Measurements from ENCODE around the gene CNTN5.

The CNTN5 gene

DNA sequence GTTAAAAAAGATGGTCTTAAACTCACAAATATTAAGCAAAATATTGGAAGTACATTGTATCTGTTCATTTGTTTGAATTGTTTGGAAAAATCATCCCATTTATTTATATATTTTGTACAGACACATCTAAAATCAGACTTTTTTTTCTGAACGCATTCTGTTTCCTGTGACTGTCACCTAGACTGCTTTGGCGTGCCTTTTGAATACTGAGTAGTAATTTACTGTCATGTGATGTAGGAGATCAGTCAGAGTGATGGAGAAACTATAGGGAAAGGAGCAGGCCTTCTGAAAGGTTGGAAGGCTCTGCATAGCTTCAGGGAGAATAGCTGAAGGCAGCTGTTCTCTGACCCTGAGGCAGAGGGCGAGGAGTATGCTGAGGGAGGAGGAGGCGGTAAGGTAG lies 1214.3 kb downstream of the CNTN5 start:
- CTCF ChIA-PET = no interaction called here
- Histone ChIP-seq H3K9me3 (ENCODE audit: control insufficient read depth, insufficient read depth, low read depth, low read length) (no peaks in the 10 kb centered on the region), H3K4me3 (ENCODE audit: low read depth, low read length) (no peak overlapping the region), H3K27ac (ENCODE audit: extremely low read depth, low read depth, low read length) (no peak overlapping the region), H3K36me3 (ENCODE audit: control insufficient read depth in 2 of 2, insufficient read depth in 1 of 2, low read length in 2 of 2) (no peaks in the 10 kb centered on the region), H3K4me1 (ENCODE audit: control insufficient read depth, insufficient read depth, low read length) (no peaks in the 10 kb centered on the region)
- POLR2A ChIA-PET = no interaction called here
- no peak for TF ChIP-seq EGR2 (tag by site-specific recombination; IDR thresholded peaks at IDR 0.05; ENCODE audit: low read depth)
- TF ChIP-seq, protein P1, sequence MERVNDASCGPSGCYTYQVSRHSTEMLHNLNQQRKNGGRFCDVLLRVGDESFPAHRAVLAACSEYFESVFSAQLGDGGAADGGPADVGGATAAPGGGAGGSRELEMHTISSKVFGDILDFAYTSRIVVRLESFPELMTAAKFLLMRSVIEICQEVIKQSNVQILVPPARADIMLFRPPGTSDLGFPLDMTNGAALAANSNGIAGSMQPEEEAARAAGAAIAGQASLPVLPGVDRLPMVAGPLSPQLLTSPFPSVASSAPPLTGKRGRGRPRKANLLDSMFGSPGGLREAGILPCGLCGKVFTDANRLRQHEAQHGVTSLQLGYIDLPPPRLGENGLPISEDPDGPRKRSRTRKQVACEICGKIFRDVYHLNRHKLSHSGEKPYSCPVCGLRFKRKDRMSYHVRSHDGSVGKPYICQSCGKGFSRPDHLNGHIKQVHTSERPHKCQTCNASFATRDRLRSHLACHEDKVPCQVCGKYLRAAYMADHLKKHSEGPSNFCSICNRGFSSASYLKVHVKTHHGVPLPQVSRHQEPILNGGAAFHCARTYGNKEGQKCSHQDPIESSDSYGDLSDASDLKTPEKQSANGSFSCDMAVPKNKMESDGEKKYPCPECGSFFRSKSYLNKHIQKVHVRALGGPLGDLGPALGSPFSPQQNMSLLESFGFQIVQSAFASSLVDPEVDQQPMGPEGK (tag by site-specific recombination; IDR thresholded peaks at IDR 0.05) = no peak

DNA sequence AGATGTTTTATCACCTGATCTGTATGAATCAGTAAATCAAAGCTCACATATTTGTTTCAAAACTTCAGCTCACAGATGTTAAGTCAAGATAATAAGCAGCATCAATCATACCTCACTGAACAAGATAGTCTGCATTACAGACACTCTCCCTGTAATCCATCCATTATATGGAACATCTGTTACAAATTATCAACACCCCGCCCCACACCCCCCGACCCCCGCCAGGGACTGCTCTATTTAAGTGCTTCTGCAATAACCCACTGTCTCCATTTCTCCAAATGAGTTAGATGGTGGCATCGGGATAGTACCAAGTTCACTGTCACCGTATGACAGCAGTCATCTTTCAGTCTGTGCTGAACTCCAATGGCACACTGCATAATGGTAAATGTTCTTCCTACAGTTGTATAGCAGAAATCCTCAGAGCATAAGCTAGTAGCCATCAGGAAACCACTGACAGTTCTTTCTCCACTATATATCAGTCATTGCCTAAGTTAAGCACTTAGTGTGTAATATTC lies 1219.3 kb downstream of the CNTN5 start:
- POLR2A ChIA-PET = no interaction called here
- no peak overlapping the region for H3K4me3 ChIP-seq (ENCODE audit: low read depth, low read length)

More for the DNA sequence above, 1219.3 kb downstream of the CNTN5 start:
- Histone ChIP-seq H3K36me3 (ENCODE audit: control insufficient read depth in 2 of 2, insufficient read depth in 1 of 2, low read length in 2 of 2) (no peaks in the 10 kb centered on the region), H3K9me3 (ENCODE audit: control insufficient read depth, insufficient read depth, low read depth, low read length) (no peaks in the 10 kb centered on the region), H3K4me1 (ENCODE audit: control insufficient read depth, insufficient read depth, low read length) (no peaks in the 10 kb centered on the region), H3K27ac (ENCODE audit: extremely low read depth, low read depth, low read length) (no peak overlapping the region)
- CTCF ChIA-PET = no interaction called here
- TF ChIP-seq, protein P2, sequence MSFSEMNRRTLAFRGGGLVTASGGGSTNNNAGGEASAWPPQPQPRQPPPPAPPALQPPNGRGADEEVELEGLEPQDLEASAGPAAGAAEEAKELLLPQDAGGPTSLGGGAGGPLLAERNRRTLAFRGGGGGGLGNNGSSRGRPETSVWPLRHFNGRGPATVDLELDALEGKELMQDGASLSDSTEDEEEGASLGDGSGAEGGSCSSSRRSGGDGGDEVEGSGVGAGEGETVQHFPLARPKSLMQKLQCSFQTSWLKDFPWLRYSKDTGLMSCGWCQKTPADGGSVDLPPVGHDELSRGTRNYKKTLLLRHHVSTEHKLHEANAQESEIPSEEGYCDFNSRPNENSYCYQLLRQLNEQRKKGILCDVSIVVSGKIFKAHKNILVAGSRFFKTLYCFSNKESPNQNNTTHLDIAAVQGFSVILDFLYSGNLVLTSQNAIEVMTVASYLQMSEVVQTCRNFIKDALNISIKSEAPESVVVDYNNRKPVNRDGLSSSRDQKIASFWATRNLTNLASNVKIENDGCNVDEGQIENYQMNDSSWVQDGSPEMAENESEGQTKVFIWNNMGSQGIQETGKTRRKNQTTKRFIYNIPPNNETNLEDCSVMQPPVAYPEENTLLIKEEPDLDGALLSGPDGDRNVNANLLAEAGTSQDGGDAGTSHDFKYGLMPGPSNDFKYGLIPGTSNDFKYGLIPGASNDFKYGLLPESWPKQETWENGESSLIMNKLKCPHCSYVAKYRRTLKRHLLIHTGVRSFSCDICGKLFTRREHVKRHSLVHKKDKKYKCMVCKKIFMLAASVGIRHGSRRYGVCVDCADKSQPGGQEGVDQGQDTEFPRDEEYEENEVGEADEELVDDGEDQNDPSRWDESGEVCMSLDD (tag by site-specific recombination; IDR thresholded peaks at IDR 0.05) = no peak
- no peak for TF ChIP-seq REPIN1 (tag by site-specific recombination; IDR thresholded peaks at IDR 0.05; ENCODE audit: low read depth)
- no peak for TF ChIP-seq ZNF529 (tag by site-specific recombination; IDR thresholded peaks at IDR 0.05; ENCODE audit: insufficient replicate concordance)
- TF ChIP-seq ZNF174 (tag by site-specific recombination; IDR thresholded peaks at IDR 0.05) = no peak
- TF ChIP-seq ZNF677 (tag by site-specific recombination; IDR thresholded peaks at IDR 0.05) = no peak
- TF ChIP-seq ZNF202 (tag by site-specific recombination; IDR thresholded peaks at IDR 0.05; ENCODE audit: borderline replicate concordance) = no peak
- TF ChIP-seq ZNF391 (tag by site-specific recombination; IDR thresholded peaks at IDR 0.05; ENCODE audit: borderline replicate concordance, low read depth) = no peak
- TF ChIP-seq, protein P3, sequence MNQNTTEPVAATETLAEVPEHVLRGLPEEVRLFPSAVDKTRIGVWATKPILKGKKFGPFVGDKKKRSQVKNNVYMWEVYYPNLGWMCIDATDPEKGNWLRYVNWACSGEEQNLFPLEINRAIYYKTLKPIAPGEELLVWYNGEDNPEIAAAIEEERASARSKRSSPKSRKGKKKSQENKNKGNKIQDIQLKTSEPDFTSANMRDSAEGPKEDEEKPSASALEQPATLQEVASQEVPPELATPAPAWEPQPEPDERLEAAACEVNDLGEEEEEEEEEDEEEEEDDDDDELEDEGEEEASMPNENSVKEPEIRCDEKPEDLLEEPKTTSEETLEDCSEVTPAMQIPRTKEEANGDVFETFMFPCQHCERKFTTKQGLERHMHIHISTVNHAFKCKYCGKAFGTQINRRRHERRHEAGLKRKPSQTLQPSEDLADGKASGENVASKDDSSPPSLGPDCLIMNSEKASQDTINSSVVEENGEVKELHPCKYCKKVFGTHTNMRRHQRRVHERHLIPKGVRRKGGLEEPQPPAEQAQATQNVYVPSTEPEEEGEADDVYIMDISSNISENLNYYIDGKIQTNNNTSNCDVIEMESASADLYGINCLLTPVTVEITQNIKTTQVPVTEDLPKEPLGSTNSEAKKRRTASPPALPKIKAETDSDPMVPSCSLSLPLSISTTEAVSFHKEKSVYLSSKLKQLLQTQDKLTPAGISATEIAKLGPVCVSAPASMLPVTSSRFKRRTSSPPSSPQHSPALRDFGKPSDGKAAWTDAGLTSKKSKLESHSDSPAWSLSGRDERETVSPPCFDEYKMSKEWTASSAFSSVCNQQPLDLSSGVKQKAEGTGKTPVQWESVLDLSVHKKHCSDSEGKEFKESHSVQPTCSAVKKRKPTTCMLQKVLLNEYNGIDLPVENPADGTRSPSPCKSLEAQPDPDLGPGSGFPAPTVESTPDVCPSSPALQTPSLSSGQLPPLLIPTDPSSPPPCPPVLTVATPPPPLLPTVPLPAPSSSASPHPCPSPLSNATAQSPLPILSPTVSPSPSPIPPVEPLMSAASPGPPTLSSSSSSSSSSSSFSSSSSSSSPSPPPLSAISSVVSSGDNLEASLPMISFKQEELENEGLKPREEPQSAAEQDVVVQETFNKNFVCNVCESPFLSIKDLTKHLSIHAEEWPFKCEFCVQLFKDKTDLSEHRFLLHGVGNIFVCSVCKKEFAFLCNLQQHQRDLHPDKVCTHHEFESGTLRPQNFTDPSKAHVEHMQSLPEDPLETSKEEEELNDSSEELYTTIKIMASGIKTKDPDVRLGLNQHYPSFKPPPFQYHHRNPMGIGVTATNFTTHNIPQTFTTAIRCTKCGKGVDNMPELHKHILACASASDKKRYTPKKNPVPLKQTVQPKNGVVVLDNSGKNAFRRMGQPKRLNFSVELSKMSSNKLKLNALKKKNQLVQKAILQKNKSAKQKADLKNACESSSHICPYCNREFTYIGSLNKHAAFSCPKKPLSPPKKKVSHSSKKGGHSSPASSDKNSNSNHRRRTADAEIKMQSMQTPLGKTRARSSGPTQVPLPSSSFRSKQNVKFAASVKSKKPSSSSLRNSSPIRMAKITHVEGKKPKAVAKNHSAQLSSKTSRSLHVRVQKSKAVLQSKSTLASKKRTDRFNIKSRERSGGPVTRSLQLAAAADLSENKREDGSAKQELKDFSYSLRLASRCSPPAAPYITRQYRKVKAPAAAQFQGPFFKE (tag by site-specific recombination; IDR thresholded peaks at IDR 0.05; ENCODE audit: borderline replicate concordance) = no peak
- no peak for TF ChIP-seq ZNF707 (tag by site-specific recombination; IDR thresholded peaks at IDR 0.05)
- TF ChIP-seq, protein P4, sequence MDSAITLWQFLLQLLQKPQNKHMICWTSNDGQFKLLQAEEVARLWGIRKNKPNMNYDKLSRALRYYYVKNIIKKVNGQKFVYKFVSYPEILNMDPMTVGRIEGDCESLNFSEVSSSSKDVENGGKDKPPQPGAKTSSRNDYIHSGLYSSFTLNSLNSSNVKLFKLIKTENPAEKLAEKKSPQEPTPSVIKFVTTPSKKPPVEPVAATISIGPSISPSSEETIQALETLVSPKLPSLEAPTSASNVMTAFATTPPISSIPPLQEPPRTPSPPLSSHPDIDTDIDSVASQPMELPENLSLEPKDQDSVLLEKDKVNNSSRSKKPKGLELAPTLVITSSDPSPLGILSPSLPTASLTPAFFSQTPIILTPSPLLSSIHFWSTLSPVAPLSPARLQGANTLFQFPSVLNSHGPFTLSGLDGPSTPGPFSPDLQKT (IDR thresholded peaks at IDR 0.05; ENCODE audit: borderline replicate concordance, low read depth, low read length) = no peak
- no peak for TF ChIP-seq ZNF747 (tag by site-specific recombination; IDR thresholded peaks at IDR 0.05)
- no peak for TF ChIP-seq ZNF544 (tag by site-specific recombination; IDR thresholded peaks at IDR 0.05)
- TF ChIP-seq YY1 (tag by site-specific recombination; IDR thresholded peaks at IDR 0.05) = no peak
- no peak for TF ChIP-seq ZNF10 (tag by site-specific recombination; IDR thresholded peaks at IDR 0.05)
- no peak for TF ChIP-seq ZNF311 (tag by site-specific recombination; IDR thresholded peaks at IDR 0.05; ENCODE audit: borderline replicate concordance)
- TF ChIP-seq ZNF501 (tag by site-specific recombination; IDR thresholded peaks at IDR 0.05) = no peak

Measured in HEK293 (cell line).